Ecto neural progenitor cell (in vitro differentiated cells): ENCODE data around the gene BIN1.

Experiments
- DNase-seq: peaks from one replicate; pipeline ENCODE4 v3.0.0-alpha.2; 2018; ENCODE audit warnings: low spot score

Gene BIN1

DNA sequence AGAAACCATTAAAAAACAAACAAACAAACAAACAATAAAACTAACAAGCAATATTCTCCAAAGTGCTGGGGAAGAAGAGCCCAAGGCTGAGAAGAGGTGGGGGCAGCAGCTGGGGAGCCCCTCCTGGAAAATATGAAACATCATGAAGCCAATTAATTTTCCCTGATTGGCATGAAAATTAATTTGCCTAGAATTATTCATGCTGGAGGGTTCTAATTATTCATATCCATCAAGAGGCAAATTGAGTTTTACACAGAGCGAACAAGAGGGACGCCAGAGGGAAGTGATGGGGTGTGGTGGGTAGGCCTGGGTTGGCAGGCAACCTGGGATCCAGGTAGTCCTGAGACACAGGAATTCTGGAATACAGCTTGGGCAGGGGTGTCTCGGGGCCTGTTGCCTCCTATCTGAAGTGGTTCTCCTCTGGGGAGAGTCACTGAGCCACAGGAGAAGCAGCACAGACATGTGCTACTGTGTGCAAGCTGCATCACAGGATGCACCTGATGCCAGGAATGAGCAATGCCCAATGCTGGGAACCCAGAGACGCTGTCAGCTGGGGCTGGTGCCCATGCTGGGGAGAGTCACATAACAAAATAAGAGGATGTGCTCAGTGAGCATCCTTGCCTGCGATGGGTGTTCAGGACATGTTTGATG is 107.7 kb downstream of the BIN1 start:
- DNase-seq: no peak

DNA sequence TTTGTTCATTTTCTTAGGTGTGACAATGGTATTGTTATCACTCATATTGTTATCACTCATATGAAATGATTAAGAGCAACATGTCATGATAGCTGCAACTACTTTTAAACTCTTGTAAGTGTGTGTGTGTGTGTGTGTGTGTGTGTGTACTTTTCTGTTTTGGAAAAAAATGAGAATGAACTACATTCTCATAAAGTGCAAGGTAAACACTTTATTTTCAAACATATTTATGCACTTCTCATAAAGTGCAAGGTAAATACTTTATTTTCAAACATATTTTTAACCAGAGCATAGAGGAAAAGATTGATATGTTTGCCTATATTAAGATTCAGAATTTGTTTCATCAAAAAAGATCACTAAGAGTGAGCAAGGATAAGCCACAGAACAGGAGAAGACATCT is 108.5 kb downstream of the BIN1 start:
- DNase-seq: no peak
